ENCODE results near the gene BMAL1.
A peak's percentile ranks its signal among the peaks of the same experiment; 100 is the strongest.
"Not testable (repeated sequence)": the region's sequence is repeated elsewhere in the genome, so short reads cannot be mapped to it uniquely, and the experiment has no call there.

BMAL1 gene

DNA sequence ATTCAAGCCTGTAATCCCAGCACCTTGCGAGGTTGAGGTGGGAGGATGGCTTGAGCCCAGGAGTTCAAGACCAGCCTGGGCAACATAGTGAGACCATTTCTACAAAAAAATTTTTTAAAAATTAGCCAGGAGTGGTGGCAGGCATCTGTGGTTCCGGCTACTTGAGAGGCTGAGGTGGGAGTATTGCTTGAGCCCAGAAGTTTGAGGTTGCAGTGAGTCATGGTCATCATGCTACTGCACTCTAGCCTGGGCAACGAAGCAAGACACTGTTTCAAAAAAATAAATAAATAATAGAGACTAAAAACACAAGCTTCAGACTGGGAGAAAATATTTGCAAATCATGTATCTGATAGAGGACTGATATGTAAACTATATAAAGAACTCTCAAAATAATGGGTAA lies 152.2 kb downstream of the BMAL1 start:
- no peak overlapping the region for H3K27ac ChIP-seq
- no peak for DNase-seq (ENCODE audit: low read depth, low spot score)

DNA sequence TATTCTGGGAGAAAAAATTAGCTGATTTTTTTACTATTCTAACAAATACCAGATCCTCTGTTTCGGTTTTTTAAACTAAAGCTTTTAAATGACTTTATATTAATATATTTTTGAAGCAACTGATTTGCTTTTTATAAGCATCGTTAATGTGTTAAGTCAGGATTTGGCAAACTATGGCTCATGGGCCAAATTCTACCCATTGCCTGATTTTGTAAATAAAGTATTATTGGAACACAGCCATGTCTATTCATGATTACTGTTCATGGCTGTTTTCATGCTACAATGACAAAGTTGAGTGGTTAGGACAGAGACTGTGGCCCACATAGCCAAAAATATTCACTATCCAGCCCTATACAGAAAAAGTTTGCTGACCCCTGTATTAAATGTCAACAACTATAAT lies 155.8 kb downstream of the BMAL1 start:
- no peak for DNase-seq (ENCODE audit: low read depth, low spot score)
- H3K27ac ChIP-seq = no peak overlapping the region

DNA sequence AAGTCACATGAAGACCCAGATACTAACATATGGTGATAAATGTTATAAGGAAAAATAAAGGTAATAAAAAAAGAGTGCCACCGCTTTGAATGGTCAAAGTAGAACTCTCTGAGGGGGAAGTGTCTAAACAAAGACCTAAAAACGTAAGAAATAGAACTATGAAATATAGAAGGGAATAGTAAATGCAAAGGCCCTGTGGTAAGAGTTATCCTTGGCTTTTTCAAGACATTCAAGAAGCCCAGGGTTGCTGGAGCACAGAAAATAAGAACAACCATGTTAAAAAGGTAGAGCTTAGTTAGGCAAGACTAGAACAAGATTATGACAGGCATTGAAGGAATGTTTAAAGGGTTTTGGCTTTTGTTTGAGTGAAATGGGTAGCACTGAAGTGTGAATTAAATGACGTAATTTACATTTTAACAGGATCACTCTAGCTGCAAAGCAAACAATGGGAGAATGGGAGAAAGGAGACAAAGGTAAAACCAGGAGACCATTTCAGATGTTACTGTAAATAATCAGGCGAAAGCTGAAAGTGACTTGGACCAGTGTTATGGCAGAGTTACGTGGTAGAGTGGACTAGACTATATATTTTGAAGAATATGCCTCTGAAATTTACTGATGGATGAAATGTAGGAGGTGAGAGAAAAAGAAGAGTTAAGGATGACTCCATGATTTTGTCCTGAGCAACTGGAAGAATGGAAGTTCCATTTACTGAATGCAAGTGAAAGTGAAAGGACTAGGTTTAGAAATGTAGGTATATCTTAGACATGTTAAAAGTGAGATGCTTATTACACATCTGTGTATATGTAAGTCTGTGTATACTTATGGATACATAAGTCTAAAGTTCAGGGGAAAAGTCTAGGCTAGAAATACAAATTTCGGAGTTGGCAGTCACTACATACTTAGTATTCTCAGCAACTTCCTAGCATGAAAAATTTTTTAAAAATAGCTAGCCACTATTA lies 156.9 kb downstream of the BMAL1 start:
- DNase-seq (ENCODE audit: low read depth, low spot score) = no peak

DNA sequence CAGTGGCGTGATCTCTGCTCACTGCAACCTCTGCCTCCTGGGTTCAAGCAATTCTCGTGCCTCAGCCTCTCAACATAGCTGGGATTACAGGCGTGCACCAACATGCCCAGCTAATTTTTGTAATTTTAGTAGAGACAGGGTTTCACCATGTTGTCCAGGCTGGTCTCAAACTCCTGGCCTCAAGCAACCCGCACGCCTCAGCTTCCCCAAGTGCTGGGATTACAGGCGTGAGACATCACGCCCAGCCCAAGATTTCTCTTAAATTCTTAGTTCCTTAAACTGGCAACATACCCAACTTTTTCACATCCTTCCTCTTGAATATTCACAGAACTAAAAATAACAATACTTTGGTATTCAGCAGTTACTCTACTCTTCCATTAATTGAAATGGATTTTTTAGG lies 159.2 kb downstream of the BMAL1 start:
- H3K27ac ChIP-seq; DNase-seq (ENCODE audit: low read depth, low spot score): not testable (repeated sequence)

More for the DNA sequence above, 156.9 kb downstream of the BMAL1 start:
- H3K27ac ChIP-seq = peak overlapping the region; percentile 14

All from epithelial cell of prostate (primary cell).